ENCODE measurements around the gene ADAD2. TPM values are rescaled to one million over a fixed set of nuclear protein-coding genes. Genes with fewer than 3 reads are reported as not detected.

The ADAD2 gene
- total RNA-seq, 1 donor, result under 0.01 TPM

DNA sequence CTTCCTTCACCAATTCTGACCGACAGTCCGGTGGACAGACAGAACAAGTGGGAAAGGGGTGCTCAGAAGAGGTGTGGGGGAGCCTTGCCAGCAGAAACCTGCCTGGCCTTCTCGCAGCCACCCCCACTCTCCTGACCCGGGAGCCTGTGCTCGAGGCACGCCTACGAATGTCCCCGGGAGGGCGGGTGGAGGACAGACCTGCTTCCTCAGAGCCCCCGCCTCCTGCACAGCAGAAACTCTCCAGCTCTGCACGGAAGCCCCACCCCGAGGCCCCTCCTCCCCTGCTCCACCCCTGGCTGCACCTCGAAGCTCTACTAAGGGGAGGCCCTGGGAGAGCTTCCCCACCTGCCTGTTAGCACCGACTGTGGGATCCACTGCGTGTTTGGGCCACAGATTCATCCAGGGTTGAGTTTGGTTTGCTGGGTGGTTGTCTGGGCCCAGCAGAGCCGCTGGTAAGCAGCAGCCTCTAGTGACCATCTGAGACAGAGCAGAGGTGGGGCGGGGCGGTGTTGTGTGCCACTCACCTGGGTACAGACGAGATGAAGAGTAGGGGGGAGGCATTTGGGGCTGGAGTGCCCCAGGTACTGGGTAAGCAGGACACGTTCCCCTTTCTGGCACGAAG lies 10.3 kb upstream of the ADAD2 start:
- peaks cover 23% of the 10 kb centered on the region for H3K4me1 ChIP-seq (ENCODE audit: insufficient read depth, low read length)
- TF ChIP-seq, protein P1, sequence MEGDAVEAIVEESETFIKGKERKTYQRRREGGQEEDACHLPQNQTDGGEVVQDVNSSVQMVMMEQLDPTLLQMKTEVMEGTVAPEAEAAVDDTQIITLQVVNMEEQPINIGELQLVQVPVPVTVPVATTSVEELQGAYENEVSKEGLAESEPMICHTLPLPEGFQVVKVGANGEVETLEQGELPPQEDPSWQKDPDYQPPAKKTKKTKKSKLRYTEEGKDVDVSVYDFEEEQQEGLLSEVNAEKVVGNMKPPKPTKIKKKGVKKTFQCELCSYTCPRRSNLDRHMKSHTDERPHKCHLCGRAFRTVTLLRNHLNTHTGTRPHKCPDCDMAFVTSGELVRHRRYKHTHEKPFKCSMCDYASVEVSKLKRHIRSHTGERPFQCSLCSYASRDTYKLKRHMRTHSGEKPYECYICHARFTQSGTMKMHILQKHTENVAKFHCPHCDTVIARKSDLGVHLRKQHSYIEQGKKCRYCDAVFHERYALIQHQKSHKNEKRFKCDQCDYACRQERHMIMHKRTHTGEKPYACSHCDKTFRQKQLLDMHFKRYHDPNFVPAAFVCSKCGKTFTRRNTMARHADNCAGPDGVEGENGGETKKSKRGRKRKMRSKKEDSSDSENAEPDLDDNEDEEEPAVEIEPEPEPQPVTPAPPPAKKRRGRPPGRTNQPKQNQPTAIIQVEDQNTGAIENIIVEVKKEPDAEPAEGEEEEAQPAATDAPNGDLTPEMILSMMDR (IDR thresholded peaks at IDR 0.05; ENCODE audit: extremely low read depth, low read depth, low read length), result no peak

DNA sequence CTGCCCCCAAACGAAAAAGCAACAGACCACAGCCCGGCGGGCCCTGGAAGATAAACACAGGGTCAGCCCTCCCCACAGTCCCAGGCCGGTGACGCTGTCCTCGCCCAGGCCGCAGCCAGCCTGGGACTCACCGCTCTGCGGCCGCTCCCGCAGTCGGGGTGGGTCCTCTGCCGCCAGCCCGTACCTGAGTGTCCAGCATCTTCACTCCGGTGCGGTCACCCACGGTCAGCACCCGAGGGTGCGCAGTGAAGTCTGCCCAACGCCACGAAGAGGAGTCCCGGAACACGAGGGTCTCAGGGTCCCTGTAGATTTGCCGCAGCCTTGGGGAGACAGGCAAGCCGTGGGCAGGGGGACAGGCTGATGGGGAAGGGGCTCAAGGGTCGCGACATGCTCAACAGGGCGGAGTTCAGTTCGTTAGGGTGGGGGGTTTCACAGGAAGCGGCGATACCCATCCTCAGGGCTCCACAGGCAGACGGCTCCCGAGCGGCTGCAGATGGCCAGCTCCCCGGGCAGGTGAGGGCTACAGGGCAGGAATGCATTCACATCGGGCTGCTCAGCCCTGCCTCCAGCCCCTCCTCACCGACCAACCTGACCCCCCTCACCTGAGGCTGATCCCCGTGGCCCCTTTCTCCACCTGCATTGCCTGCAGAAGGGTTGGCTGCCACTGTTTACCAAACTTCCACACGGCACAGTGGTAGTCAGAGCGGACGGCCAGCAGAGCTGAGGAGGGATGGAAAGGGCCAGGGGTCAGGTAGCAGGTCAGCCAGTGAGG lies 9.6 kb upstream of the ADAD2 start:
- H4K20me1 ChIP-seq (ENCODE audit: insufficient read depth, low read length), result peaks cover 19% of the 10 kb centered on the region
- no peak overlapping the region for H3K4me3 ChIP-seq (ENCODE audit: insufficient read depth, low read length)
- peaks cover 19% of the 10 kb centered on the region for H3K4me1 ChIP-seq (ENCODE audit: insufficient read depth, low read length)
- H3K36me3 ChIP-seq (ENCODE audit: insufficient read depth, low read length), result peaks cover 30% of the 10 kb centered on the region
- TF ChIP-seq, protein P1 (IDR thresholded peaks at IDR 0.05; ENCODE audit: extremely low read depth, low read depth, low read length), result no peak
- no peak overlapping the region for H3K4me2 ChIP-seq (ENCODE audit: insufficient read depth, low read length)
- no peak for DNase-seq (ENCODE audit: insufficient read length, low spot score, missing footprints)
- H3K9me3 ChIP-seq (ENCODE audit: low read depth, low read length), result no peaks in the 10 kb centered on the region
- no peak overlapping the region for H3K27ac ChIP-seq (ENCODE audit: low read depth, low read length)
- H3K79me2 ChIP-seq (ENCODE audit: insufficient read depth, low read length), result peaks cover 34% of the 10 kb centered on the region
- no peaks in the 10 kb centered on the region for H3K27me3 ChIP-seq (ENCODE audit: insufficient read depth, low read length)
- H2AFZ ChIP-seq (ENCODE audit: low read length), result no peak overlapping the region

More for the DNA sequence above, 10.3 kb upstream of the ADAD2 start:
- Histone ChIP-seq H3K9me3 (ENCODE audit: low read depth, low read length) (no peaks in the 10 kb centered on the region), H3K36me3 (ENCODE audit: insufficient read depth, low read length) (peaks cover 30% of the 10 kb centered on the region), H2AFZ (ENCODE audit: low read length) (no peak overlapping the region), H3K79me2 (ENCODE audit: insufficient read depth, low read length) (peaks cover 27% of the 10 kb centered on the region), H4K20me1 (ENCODE audit: insufficient read depth, low read length) (peaks cover 19% of the 10 kb centered on the region), H3K4me2 (ENCODE audit: insufficient read depth, low read length) (no peak overlapping the region), H3K27me3 (ENCODE audit: insufficient read depth, low read length) (no peaks in the 10 kb centered on the region), H3K27ac (ENCODE audit: low read depth, low read length) (no peak overlapping the region), H3K4me3 (ENCODE audit: insufficient read depth, low read length) (no peak overlapping the region)
- no peak for DNase-seq (ENCODE audit: insufficient read length, low spot score, missing footprints)

DNA sequence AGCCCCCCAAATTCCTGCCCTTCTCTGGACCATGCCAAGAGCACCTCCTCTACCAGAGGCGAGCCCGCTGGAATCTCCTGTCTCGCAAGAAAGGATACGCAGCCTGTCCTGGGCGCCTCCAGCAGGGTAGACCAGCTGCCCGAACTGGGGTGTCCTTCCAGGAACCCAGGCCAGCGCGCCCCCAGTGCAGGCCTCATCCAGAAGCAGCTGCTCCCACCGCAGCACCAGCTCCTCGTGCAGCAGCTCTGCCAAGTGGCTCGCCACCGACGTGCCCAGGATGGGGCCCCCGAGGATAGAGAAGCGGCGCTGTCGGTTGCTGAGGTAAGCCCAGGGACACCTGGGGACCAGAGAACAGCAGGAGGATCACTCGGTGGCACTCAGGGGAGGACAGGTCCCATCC lies 8.9 kb upstream of the ADAD2 start:
- H3K4me3 ChIP-seq (ENCODE audit: insufficient read depth, low read length), result no peak overlapping the region
- peaks cover 30% of the 10 kb centered on the region for H3K36me3 ChIP-seq (ENCODE audit: insufficient read depth, low read length)
- TF ChIP-seq, protein P1 (IDR thresholded peaks at IDR 0.05; ENCODE audit: extremely low read depth, low read depth, low read length), result no peak
- H3K79me2 ChIP-seq (ENCODE audit: insufficient read depth, low read length), result peaks cover 39% of the 10 kb centered on the region
- H4K20me1 ChIP-seq (ENCODE audit: insufficient read depth, low read length), result peaks cover 19% of the 10 kb centered on the region
- H3K9me3 ChIP-seq (ENCODE audit: low read depth, low read length), result no peaks in the 10 kb centered on the region
- no peaks in the 10 kb centered on the region for H3K27me3 ChIP-seq (ENCODE audit: insufficient read depth, low read length)
- no peak overlapping the region for H2AFZ ChIP-seq (ENCODE audit: low read length)
- DNase-seq (ENCODE audit: insufficient read length, low spot score, missing footprints), result no peak
- no peak overlapping the region for H3K4me2 ChIP-seq (ENCODE audit: insufficient read depth, low read length)
- peaks cover 11% of the 10 kb centered on the region for H3K4me1 ChIP-seq (ENCODE audit: insufficient read depth, low read length)
- no peak overlapping the region for H3K27ac ChIP-seq (ENCODE audit: low read depth, low read length)

Data from osteoblast (primary cell).